CD4-positive, alpha-beta T cell treated with Interleukin-15 for 4 hours (primary cell): ENCODE results near the gene DDAH2.

Source experiments
- DNase-seq: peaks from one replicate; pipeline ENCODE4 v3.0.0-alpha.2; 2020; ENCODE audit warnings: low spot score

DDAH2 gene

DNA sequence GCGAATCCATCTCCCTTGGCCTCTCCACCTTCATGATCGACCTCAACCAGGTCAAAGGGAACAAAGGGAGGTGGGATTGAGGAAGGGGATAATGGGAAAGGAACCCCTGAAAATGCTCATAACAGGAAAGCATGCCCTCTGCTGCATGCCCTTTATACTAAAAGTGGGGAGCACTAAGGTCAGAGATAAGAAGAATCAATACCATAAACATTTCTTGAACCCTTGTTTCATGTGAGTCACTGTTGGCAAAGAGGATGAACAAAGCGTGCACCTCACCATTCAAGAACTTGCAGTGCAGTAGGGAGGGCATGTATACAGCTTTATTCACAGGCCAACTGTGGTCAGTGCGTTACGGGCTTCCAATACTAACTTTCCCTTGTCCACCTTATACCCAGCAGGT is 31.7 kb upstream of the DDAH2 start:
- DNase-seq, result no peak

- no peak for DNase-seq
These were observed 29.2 kb upstream of the DDAH2 start for GRCh38 chr6:31758281-31758680.

DNA sequence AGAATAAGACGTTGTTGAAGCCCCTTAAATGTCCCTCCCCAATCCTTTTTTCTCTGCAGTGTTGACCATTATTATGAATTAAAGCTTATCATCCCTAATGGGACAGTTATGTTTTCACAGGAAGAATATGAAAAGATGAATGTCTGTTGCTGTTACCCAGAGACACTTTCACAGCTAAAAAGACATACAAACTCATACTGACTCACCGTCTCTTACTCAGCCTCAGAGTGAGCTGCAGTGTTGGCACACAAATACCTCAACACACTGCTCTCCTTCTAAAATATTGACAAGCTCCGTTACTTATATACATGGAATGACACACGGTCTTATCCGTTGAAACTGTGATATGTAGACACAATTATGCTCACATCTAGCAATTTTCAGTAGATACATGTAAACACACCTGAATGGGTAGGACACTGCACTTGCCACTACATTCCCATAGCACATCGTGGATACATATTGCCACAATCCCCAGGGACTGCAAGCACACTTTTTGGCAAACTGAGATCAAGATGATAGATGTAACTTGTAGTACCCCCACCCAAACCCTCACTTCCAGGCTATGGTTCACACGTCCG is 23.7 kb upstream of the DDAH2 start:
- no peak for DNase-seq

- DNase-seq, result no peak
These were observed 21.4 kb upstream of the DDAH2 start for GRCh38 chr6:31750411-31751022.

- DNase-seq, result no peak
These were observed 20.4 kb upstream of the DDAH2 start for GRCh38 chr6:31749301-31750036.

GRCh38 chr6:31744422-31744821 is 15.3 kb upstream of the DDAH2 start:
- DNase-seq, result no peak

- DNase-seq, result no peak
These were observed 13.8 kb upstream of the DDAH2 start for GRCh38 chr6:31742894-31743293.

- DNase-seq, result no peak
These were observed 12.7 kb upstream of the DDAH2 start for GRCh38 chr6:31741815-31742214.

- no peak for DNase-seq
These were observed 11.5 kb upstream of the DDAH2 start for GRCh38 chr6:31740397-31741223.

DNA sequence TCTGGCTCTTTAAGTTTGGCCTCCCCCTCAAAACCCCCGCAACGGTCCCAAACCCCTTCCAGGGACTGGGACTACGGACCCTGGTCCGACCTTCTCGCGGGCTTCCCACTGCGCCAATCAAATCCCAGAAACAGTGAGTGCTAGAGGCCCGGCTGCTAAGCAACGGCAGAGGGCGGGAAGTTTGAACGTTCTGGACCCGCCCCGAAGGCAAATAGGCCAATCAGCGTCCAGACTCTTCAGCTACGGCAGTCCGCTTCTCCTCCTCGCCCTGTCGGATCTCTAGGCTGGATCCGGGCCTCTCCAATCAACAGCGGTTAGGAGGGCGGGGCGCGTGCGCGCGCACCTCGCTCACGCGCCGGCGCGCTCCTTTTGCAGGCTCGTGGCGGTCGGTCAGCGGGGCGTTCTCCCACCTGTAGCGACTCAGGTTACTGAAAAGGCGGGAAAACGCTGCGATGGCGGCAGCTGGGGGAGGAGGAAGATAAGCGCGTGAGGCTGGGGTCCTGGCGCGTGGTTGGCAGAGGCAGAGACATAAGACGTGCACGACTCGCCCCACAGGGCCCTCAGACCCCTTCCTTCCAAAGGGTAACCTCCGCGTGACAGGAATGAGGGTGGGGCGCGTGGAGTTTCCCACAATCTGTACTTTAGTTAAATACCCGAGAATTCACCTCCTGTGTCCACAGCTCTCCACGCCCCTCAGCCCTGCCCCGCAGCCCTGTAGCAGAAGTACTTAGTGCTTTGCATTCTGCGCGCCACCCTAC is 10.7 kb upstream of the DDAH2 start, which contains the start of gene MSH5:
TSS of gene MSH5 (plus strand) at position 367 of the 758 bp plus-strand sequence. CDS start 462 bp downstream, outside the sequence.
- peak; percentile 96 for DNase-seq

DNA sequence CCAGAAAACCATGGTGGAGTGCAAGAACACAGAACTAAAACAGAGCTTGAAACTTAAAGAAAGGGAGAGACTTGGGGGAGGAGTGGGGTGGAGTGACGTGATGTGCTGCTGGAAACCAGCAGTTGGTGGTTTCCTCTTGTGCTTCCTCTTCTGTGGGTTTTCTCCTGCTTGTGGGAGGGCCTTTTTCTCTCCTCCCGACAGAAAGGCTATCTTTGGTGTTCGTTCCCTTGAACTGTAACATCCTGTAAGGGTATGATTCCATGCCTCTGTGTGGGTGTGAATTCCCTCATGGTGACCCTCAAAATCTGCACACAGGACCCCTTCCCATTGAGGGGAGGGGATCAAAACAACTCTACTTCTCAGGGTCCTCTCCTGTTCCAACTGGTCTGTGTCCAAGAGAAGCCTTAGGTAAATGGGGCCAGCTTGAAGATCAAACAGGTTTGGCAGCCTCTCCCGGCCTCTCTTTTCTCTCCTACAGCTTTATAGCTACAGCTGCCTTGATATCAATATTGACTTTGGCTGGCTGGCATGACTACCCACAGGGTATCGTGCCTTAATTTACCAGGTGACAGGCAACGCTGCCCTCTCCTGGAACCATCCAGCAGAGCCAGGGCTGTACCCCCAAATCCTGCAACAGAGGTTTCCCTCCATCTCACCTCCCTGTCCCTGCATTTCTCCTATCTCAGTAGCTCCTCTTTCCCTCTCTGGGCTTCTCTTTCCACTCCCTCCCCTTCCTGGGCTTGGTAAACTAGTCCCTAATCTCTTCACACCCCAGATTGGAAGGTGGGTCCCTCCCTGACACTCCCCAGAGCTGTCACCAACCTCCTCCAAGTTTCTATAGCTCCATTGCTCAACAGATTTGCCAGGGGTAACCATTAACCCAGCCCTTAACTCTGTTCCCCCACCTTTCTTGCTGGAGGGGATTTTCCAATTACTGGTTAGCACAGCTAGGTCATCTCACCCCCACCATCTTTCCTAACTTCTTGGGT is 9.2 kb upstream of the DDAH2 start:
- peak; percentile 66 for DNase-seq

DNA sequence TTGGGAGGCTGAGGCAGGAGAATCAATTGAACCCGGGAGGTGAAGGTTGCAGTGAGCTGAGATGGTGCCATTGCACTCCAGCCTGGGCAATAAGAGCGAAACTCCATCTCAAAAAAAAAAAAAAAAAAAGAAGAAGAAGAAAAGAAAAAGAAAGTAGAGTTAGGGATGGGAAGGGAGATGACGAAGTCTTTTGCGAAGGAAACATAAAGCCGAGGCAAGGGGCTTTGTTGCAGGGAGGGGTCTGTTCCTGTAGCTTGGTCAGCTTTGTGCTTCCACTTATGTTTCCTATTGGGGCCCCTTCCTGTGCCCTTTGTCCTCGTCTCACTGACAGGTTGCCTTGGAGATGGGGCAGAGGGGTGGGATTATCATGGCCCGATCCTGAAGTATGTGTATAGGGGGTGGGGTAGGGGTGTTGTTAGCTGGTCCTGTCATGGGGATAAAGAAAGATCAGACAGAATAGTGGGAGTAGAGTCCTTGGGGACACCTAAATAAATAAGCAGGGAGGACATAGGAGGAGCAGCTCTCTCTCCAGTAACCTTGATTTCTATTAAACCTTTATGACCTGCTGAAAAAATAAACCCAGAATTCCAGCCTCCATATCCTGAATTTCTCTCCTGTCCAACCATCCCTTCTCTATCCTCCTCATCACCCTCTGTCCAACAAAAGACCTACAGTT is 8.4 kb upstream of the DDAH2 start:
- DNase-seq, result no peak

- DNase-seq, result no peak
These were observed 7.7 kb upstream of the DDAH2 start for GRCh38 chr6:31736768-31737314.

GRCh38 chr6:31736021-31736767 is 7.1 kb upstream of the DDAH2 start, which contains the start of gene CLIC1:
Gene CLIC1 (minus strand): TSS chr6:31736530. CDS start chr6:31736300, 230 bp downstream.
- peak; percentile 75 for DNase-seq

DNA sequence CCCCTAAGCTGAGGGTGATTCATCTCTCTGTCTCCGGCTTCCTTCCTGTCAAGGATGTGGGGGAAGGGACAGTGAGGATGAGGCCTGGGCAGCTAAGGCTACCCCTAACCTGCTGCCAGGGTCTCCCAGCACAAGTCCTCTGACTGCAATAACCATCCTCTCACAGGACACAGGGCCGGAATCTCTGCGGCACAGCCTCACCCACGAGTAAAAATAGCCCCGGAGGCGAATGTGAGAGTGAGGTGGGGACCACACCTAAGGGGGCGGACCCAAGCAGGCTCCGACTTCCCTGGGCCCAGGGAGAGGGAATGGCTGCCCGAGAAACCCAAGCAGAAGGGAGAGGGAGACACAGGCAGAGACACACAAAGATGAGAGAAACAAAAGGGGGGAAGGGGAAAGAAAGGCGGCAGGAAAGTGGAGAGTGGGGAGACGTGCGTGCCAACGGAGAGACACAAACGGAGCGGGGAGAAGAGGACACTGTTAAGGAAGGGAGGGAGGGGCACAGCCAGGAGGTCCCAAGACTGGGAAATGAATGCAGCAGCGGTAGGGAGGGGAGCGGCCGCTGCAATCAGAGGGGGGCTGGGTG is 5.8 kb upstream of the DDAH2 start:
- DNase-seq, result peak; percentile 78

DNA sequence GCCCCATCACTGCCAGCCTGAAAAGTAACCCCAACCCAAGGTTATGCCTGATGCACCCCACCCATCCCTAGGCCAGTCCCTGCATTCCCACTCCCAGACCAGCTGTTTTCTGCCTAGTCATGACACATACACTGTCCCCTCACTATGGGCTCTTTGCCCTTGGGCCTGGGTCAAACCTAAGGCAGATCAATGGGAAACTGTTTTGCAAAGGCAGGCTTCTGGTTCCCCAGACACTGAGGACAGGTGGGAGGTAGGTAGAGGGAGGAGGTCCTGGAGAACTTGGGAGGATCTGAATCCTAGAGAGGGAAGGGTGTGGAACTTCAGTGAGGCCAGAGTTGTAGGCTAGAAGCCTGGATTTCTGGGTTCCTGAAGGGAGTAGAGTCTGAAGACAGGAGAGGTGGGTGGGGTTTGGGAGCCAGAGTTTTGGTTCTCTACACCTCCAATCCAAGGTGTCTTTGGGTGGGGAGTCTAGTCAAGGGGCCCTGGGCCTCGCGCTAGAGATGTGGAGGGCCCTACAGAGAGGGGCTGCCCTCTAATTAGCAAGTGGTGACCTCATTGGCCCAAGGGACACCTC is 5.2 kb upstream of the DDAH2 start:
- no peak for DNase-seq

GRCh38 chr6:31733734-31734133 is 4.6 kb upstream of the DDAH2 start:
- DNase-seq, result no peak

DNA sequence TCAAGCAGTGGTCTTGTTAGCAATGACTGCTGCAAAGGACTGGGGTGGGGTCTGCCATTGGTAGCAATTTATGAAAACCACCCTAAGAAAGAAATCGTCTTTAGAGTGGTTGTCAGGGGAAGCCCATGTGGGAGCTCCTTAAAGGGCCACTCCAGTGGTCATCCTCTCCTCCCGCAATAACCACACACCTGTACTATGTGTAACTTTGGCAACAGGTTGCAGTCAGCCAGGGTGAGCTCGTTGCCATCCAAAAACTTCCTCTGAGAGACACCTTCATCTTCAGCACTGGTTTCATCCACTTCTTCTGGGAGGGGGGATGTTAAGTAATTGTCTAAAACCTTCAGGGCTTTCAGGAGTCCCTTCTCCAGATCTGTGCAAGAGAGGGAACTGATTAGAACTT is 2.9 kb upstream of the DDAH2 start:
- no peak for DNase-seq
